HepG2 (cell line): Measurements from ENCODE around the gene MYO1B.

Source experiments
- ERF ChIP-seq: IDR thresholded peaks from 2 replicates; pipeline ENCODE4 v1.6.1; 2018; ENCODE audit warnings: missing biosample characterization, missing genetic modification reagents
- MEIS1 ChIP-seq: sonication (generic); formaldehyde crosslinking; IDR thresholded peaks from 2 replicates; pipeline ENCODE4 v1.9.0; 2021; ENCODE audit warnings: mild to moderate bottlenecking, missing genetic modification reagents, moderate library complexity, borderline replicate concordance
- POLR2A ChIP-seq, 2 experiments: IDR thresholded peaks; 2 replicates each; pipeline ENCODE4 v1.6.1; 2011; ENCODE audit warnings: low read depth in 2 of 2, low read length in 2 of 2, mild to moderate bottlenecking in 1 of 2, moderate library complexity in 1 of 2; ENCODE audit not compliant: insufficient read depth in 1 of 2
- SMC3 ChIP-seq: IDR thresholded peaks from 2 replicates; pipeline ENCODE4 v1.6.1; 2011; ENCODE audit warnings: low read length, improper control_type of control experiment
- ZNF839 ChIP-seq: sonication (generic); formaldehyde crosslinking; IDR thresholded peaks from 2 replicates; pipeline ENCODE4 v1.4.0; 2020; ENCODE audit warnings: missing genetic modification reagents, mild to moderate bottlenecking, borderline replicate concordance
- TF ChIP-seq, protein P1 (sequence below): sonication (generic); formaldehyde crosslinking; IDR thresholded peaks from 2 replicates; pipeline ENCODE4 v1.8.1; 2022; ENCODE audit warnings: mild to moderate bottlenecking, missing genetic modification reagents
- TF ChIP-seq, protein P2 (sequence below): sonication (generic); formaldehyde crosslinking; IDR thresholded peaks from 2 replicates; pipeline ENCODE4 v1.8.0; 2022; ENCODE audit warnings: mild to moderate bottlenecking, missing genetic modification reagents; ENCODE audit not compliant: insufficient replicate concordance

DNA sequence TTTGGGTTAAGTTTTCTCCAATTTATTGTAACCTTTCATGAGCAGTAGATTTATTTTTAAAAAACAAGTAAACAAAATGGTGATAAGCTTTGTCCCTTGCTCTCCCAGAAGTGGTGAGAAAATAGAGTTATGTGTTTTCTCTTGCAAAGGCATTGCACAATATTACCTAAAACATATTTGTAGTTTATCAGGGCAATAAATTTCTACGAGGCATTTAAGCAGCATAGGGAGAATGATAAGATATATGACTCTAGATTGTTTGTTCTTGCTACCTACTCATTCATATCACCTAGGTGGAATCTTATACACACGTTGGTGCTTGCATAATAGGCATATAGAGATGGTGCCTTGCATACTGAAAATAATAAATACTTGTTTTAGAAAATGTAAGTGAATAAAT, 201.7 kb downstream of the MYO1B start:
- TF ChIP-seq ERF (CRISPR knock-in tag) (no peak), SMC3 (no peak), ZNF839 (no peak), POLR2A (IDR thresholded peaks at IDR 0.05; ENCODE audit: insufficient read depth in 1 of 2, low read depth in 2 of 2, low read length in 2 of 2) (no peak), MEIS1 (CRISPR knock-in tag) (no peak)
- TF ChIP-seq, protein P1, sequence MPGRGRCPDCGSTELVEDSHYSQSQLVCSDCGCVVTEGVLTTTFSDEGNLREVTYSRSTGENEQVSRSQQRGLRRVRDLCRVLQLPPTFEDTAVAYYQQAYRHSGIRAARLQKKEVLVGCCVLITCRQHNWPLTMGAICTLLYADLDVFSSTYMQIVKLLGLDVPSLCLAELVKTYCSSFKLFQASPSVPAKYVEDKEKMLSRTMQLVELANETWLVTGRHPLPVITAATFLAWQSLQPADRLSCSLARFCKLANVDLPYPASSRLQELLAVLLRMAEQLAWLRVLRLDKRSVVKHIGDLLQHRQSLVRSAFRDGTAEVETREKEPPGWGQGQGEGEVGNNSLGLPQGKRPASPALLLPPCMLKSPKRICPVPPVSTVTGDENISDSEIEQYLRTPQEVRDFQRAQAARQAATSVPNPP (CRISPR knock-in tag) = no peak
- TF ChIP-seq, protein P2, sequence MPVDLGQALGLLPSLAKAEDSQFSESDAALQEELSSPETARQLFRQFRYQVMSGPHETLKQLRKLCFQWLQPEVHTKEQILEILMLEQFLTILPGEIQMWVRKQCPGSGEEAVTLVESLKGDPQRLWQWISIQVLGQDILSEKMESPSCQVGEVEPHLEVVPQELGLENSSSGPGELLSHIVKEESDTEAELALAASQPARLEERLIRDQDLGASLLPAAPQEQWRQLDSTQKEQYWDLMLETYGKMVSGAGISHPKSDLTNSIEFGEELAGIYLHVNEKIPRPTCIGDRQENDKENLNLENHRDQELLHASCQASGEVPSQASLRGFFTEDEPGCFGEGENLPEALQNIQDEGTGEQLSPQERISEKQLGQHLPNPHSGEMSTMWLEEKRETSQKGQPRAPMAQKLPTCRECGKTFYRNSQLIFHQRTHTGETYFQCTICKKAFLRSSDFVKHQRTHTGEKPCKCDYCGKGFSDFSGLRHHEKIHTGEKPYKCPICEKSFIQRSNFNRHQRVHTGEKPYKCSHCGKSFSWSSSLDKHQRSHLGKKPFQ (CRISPR knock-in tag) = no peak
